AML-193 (cell line): ENCODE data around the gene RTN4.
"Not testable (repeated sequence)": the region's sequence is repeated elsewhere in the genome, so short reads cannot be mapped to it uniquely, and the experiment has no call there.

Experiments
- DNase-seq, 2 experiments: peaks; one replicate each; lab custom pipeline; 2025; lab: John Stamatoyannopoulos, UW

RTN4 gene

GRCh38 chr2:55050100-55050994 lies at the start of gene RTN4:
TSS of gene RTN4 (minus strand) at chr2:55050451. CDS start at chr2:55050300, 151 bp downstream.
- DNase-seq = peak; percentile 96 to 98

GRCh38 chr2:55099493-55099877 lies 49.2 kb upstream of the RTN4 start:
- DNase-seq = no peak

DNA sequence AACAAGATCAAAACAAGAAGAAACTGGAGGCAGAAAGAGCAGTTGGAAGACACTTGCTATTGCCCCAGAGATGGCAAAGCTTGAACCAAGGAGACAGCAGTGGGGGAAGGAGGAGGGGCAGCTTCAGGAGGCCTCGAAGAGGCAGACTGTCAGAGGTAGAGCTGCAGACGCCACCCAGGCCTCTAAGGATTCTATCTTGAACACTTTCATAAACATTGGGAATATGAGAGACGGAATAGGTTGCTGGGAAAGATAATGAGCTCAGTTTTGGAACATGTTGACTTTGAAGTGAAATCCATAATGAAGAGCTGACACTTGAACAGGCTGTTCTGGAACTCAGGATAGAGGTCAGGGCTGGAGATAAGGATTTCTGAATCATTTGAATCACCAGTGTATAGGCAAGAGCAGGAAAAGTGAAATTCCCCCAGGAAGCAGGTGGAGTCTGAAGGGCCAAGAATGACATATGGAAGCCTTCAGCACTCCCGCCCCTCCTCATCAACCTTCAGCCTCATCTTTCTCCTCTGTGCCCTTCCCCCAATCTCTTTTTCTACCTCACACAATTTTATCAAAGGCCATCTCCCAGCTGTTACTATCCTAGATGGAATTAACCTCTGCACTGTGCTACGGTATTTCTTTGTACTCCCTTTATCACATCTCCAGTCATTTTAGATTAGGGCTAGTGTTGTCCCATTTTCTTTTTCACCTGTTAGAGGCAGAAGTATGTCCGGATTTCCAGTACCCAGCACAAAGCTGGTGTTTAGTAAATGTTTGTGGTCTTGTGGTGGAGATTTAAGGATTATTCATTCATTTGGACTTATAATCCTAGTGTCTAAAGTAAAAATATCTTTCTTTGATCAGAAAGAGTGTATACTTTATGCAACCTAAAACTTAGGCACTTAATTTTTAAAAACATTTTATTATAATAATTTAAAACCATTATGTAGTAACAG lies 47.5 kb upstream of the RTN4 start:
- no peak for DNase-seq

- DNase-seq = no peak
These were observed 46.8 kb upstream of the RTN4 start for GRCh38 chr2:55097082-55097460.

DNA sequence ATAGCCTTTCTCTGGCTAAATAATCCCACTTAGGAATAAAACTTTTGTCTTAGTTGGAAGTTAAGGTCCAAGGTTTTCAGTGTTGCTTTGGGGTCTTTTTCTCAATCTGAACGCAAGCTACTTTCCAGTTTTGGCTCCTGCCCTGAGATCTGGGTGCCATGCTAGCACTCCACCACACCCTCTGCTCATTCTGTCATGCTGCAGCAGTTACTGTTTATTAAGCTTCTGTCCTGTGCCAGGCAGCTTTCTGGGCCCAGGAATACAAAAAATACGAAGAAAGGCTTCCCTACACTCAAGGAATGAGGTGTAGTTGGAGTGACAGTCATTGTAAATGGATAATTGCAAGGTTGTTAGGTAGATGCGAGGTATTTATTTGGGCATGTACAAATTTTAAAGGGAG lies 46.3 kb upstream of the RTN4 start:
- no peak for DNase-seq

DNA sequence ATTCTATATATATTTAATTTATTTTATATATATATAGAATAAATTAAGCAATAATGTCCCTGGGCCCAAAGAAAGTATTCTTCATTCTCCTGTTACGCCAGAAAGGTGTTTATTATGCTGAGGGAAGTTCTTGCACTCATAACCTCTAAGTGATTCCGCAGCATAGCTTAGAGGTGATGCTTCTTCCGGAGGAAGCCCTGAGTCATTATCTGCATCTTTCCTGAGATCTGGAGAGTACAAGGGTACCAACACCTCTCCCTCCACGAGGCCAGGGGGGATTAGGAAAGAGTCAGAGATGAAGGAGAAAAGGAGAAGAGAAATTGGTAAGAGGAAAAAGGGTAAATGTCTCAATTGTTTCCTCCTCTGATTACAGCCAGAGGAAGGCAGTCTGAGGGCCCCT lies 43.1 kb upstream of the RTN4 start:
- DNase-seq = peak in 1 of 2 experiments; percentile 21

DNA sequence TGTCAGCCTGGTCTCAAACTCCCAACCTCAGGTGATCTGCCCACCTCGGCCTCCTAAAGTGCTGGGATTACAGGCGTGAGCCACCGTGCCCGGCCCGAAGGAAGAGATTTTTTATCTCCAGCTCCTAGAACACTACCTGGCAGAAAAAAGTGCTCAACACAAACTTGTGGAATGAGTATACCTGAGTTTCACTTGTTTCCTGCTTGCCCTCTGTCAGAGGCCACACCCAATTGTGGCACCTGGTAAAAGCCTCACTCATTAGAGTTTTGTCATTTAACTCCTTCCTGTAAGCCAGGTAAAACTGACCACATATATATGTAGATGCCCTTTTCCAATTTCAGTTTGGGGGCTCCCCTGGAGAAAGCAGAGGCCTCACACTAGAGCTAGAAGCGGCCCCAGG lies 42.2 kb upstream of the RTN4 start:
- no peak for DNase-seq

- DNase-seq = not testable (repeated sequence)
These were observed 41.4 kb upstream of the RTN4 start for GRCh38 chr2:55091681-55092080.

DNA sequence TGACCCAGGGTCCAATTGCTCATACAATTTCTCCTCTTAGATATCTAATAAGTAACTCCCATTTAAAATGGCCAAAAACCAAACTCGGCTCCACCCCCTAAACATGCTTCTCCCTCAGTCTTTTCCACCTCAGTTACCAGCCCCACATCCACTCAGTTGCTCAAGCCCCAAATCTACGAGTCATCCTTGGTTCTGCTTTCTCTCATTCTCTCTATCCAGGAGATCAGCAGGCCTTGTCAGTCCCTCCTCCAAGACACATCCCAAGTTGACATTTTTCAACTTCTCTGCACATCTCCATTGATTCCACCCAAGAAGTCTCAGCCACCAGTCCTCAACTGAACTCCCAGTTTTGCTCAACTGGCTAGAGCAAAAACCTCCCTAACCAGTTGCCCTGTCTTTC lies 40.5 kb upstream of the RTN4 start:
- DNase-seq = peak; percentile 73 to 86

- DNase-seq = no peak
These were observed 39.5 kb upstream of the RTN4 start for GRCh38 chr2:55089726-55090125.

DNA sequence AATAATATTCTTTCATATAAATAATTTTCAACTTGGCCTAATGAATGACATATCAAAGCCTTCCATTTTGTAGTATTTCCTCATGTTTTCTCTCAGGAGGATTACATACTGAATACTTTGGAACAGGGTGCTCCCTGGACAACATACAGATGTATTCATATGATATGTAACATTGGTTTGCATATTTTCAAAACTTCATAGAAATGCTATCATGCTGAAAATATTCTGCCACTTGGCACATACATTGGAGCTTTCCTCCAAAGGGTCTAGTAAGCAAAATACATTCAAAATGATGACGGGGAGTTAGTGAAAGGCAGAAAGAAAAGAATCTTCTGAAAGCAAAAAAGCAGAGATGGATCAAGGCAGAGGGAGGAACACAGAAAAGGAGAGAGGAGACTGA lies 38.1 kb upstream of the RTN4 start:
- no peak for DNase-seq

DNA sequence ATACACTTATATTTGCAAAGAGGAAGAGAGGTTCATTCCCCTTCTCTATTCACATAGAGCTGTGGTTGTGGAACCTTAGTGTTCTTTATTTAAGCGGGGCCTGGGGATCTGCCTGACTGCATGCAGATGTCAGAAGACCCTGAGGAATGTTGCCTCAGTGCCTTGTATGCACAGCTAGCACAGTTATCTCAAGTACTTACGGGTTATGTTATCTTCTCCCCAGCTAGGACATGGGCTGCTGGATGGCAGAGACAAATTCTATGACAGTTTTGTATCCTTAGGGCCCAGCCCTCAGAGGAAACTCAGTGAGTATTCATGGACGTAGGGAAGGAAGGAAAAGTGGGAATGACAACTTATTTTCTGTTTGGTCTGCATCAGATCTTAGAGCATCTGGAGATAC lies 37.7 kb upstream of the RTN4 start:
- DNase-seq = no peak

- DNase-seq = no peak
These were observed 37.2 kb upstream of the RTN4 start for GRCh38 chr2:55087501-55087900.

DNA sequence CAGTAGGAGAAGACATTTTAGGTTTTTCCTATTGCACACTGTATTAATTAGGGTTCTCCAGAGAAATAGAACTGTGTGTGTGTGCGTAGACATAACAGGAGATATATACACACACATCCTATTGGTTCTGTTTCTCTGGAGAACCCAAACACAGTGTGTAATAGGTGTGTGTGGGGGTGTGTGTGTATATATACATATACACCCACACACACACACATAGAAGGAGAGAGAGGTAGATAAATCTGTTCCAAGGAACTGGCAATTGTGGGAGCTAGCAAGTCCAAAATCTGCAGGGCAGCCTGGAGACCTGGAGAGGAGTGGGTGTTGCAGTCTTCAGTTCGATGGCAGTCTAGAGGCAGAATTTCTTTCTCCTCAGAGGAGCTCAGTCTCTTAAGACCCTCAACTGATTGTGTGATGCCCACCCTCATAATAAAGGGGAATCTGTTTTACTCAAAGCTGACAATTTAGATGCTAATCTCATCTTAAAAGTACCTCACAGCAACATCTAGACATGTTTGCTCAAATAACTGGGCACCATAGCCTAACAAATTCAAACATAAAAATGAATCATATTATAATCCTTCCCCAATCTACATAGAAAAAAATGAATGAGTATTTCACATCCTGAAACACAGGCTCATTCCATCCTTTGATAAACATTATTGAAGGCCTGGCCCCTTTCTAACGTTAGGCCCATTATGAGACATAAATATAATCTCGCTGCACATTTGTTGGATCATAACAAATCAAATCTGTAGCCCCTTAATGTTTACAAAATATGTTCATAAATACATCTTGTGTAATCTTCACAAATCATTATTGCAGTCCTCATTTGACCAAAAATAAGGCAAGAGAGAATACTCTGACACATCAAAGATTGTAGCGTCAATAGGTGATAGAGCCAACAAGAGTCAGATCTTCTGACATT lies 35.1 kb upstream of the RTN4 start:
- DNase-seq = no peak

DNA sequence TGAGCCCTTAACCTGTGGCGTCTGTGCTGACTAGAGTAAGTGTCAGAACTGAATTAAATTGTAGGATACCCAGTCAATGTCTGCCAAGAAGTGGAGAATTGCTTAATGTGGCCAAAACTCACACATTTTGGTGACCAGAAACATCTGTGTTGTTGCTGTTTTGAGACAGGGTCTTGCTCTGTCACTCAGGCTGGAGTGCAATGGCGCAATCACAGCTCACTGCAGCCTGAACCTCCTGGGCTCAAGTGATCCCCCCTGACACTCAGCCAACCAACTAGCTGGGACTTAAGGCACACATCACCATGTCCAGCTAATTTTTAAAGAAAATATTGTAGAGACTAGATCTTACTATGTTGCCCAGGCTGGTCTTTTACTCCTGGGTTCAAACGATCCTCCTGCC lies 34.4 kb upstream of the RTN4 start:
- no peak for DNase-seq

- DNase-seq = no peak
These were observed 30.0 kb upstream of the RTN4 start for GRCh38 chr2:55080204-55080738.

- DNase-seq = no peak
These were observed 28.7 kb upstream of the RTN4 start for GRCh38 chr2:55078956-55079355.

DNA sequence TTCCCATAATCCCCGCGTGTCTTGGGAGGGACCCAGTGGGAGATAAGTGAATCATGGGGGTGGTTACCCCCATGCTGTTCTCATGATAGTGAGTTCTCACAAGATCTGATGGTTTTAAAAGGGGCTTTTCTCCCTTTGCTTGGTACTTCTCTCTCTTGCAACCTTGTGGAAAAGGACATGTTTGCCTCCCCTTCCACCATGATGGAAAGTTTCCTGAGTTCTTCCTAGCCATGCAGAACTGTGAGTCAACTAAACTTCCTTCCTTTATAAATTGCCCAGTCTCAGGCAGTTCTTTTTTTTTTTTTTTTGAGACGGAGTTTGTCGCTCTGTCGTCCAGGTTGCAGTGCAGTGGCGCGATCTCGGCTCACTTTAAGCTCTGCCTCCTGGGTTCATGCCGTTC lies 26.5 kb upstream of the RTN4 start:
- no peak for DNase-seq

DNA sequence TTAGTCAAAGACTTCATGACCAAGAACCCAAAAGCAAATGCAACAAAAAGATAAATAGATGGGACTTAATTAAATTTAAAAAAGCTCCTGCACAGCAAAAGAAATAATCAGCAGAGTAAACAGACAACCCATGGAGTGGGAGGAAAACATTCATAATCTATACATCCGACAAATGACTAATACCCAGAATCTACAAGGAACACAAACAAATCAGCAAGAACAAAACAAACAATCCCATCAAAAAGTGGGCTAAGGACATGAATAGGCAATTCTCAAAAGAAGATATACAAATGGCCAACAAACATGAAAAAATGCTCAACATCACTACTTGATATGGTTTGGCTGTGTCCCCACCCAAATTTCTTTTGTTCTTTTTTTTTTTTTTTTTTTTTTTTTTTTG lies 25.8 kb upstream of the RTN4 start:
- DNase-seq = not testable (repeated sequence)

DNA sequence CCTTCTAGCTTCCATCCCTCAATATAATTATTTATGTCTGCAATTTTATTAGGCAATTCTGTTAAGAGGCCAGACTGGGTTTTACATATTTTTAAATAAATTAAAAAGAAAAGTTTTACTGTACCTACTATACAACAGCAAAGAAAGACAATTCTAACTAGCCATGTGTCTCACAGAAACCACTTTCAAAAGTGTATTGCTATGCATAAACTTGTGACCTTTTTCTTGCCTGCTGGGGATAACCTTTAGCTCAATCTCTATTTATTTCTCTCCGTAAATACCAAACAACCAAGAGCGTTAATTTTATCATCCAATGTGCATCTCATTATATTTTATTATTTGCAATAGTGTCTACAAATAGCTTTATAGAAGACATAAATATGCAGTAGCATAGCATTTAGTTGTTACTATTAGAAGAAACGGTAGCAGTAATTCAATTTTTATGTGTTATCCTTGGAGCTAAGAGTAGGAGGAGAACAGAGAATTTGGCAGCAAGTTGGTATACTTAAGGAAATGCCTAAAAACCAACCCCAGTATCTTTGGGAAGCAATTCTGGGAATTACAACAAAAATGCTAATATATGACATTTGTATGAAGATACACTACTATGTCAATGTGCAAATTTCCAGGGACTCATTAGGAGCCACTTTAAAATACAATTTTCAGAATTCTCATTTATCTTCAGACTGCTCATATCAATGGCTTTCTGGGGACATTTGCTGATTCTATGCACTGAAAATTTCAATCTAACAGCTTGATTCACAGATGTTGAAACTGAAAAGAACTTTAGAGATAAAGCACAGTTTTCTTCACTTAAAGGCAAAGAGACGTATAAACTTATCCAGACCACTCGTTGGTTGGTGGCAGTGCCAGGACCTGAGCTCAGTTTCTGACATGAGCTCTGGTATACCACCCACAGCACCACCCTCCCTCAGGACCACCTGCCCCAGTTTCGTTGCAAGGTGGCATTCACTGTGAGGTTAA lies 23.0 kb upstream of the RTN4 start:
- no peak for DNase-seq
